ENCODE results near the gene NID1.
"Not testable (repeated sequence)": the region's sequence is repeated elsewhere in the genome, so short reads cannot be mapped to it uniquely, and the experiment has no call there.

Gene NID1

GRCh38 chr1:235931171-235931738 lies 133.6 kb downstream of the NID1 start:
- Histone ChIP-seq H4K20me1 (ENCODE audit: insufficient read depth) (no peaks in the 10 kb centered on the region), H3K9ac (no peak overlapping the region), H3K36me3 (ENCODE audit: insufficient read depth) (no peaks in the 10 kb centered on the region), H3K27me3 (ENCODE audit: insufficient read depth, low read depth) (no peaks in the 10 kb centered on the region), H3K27ac (peak overlapping the region; percentile 30; the same call in 1 of the 2 replicates), H3K4me2 (peak overlapping the region; percentile 41; the same call in 1 of the 2 replicates), H2AFZ (ENCODE audit: low read depth) (0 out of 2 replicates have a peak overlapping the region, but pooled peaks have one; percentile 25), H3K79me2 (ENCODE audit: insufficient read depth, low read depth) (no peaks in the 10 kb centered on the region), H3K4me1 (ENCODE audit: low read depth, poor library complexity, severe bottlenecking) (peaks cover 45% of the 10 kb centered on the region), H3K4me3 (IDR thresholded peaks at IDR 0.05; ENCODE audit: insufficient read depth, low read depth, low read length) (no peak overlapping the region)
- no peak for TF ChIP-seq CTCF (conservative IDR thresholded peaks at IDR 0.05; ENCODE audit: low read depth, low read length)

GRCh38 chr1:235930543-235930942 lies 134.3 kb downstream of the NID1 start:
- no peak overlapping the region for H2AFZ ChIP-seq (ENCODE audit: low read depth)
- H3K36me3 ChIP-seq (ENCODE audit: insufficient read depth), result no peaks in the 10 kb centered on the region
- H4K20me1 ChIP-seq (ENCODE audit: insufficient read depth), result no peaks in the 10 kb centered on the region
- no peak overlapping the region for H3K4me3 ChIP-seq (IDR thresholded peaks at IDR 0.05; ENCODE audit: insufficient read depth, low read depth, low read length)
- H3K4me1 ChIP-seq (ENCODE audit: low read depth, poor library complexity, severe bottlenecking), result peaks cover 45% of the 10 kb centered on the region
- peak overlapping the region; percentile 41; the same call in 1 of the 2 replicates for H3K4me2 ChIP-seq
- no peaks in the 10 kb centered on the region for H3K79me2 ChIP-seq (ENCODE audit: insufficient read depth, low read depth)
- no peak overlapping the region for H3K27ac ChIP-seq
- no peak for TF ChIP-seq CTCF (conservative IDR thresholded peaks at IDR 0.05; ENCODE audit: low read depth, low read length)
- H3K9ac ChIP-seq, result no peak overlapping the region
- no peaks in the 10 kb centered on the region for H3K27me3 ChIP-seq (ENCODE audit: insufficient read depth, low read depth)

GRCh38 chr1:235929216-235929615 lies 135.7 kb downstream of the NID1 start:
- peaks cover 50% of the 10 kb centered on the region for H3K4me1 ChIP-seq (ENCODE audit: low read depth, poor library complexity, severe bottlenecking)
- no peaks in the 10 kb centered on the region for H3K79me2 ChIP-seq (ENCODE audit: insufficient read depth, low read depth)
- no peaks in the 10 kb centered on the region for H3K27me3 ChIP-seq (ENCODE audit: insufficient read depth, low read depth)
- H2AFZ ChIP-seq (ENCODE audit: low read depth), result no peak overlapping the region
- H3K36me3 ChIP-seq (ENCODE audit: insufficient read depth), result no peaks in the 10 kb centered on the region
- no peak overlapping the region for H3K4me2 ChIP-seq
- TF ChIP-seq CTCF (conservative IDR thresholded peaks at IDR 0.05; ENCODE audit: low read depth, low read length), result no peak
- H3K9ac ChIP-seq, result no peak overlapping the region
- H3K27ac ChIP-seq, result no peak overlapping the region
- H4K20me1 ChIP-seq (ENCODE audit: insufficient read depth), result no peaks in the 10 kb centered on the region
- no peak overlapping the region for H3K4me3 ChIP-seq (IDR thresholded peaks at IDR 0.05; ENCODE audit: insufficient read depth, low read depth, low read length)

GRCh38 chr1:235928197-235928596 lies 136.7 kb downstream of the NID1 start:
- Histone ChIP-seq H3K27me3 (ENCODE audit: insufficient read depth, low read depth) (no peaks in the 10 kb centered on the region), H4K20me1 (ENCODE audit: insufficient read depth) (no peaks in the 10 kb centered on the region), H3K36me3 (ENCODE audit: insufficient read depth) (no peaks in the 10 kb centered on the region), H3K79me2 (ENCODE audit: insufficient read depth, low read depth) (no peaks in the 10 kb centered on the region), H3K4me1 (ENCODE audit: low read depth, poor library complexity, severe bottlenecking) (peaks cover 56% of the 10 kb centered on the region), H3K4me2 (no peak overlapping the region), H3K4me3 (IDR thresholded peaks at IDR 0.05; ENCODE audit: insufficient read depth, low read depth, low read length) (no peak overlapping the region), H2AFZ (ENCODE audit: low read depth) (no peak overlapping the region), H3K27ac (no peak overlapping the region), H3K9ac (no peak overlapping the region)
- TF ChIP-seq CTCF (conservative IDR thresholded peaks at IDR 0.05; ENCODE audit: low read depth, low read length), result no peak

GRCh38 chr1:235927551-235927950 lies 137.3 kb downstream of the NID1 start:
- H2AFZ ChIP-seq (ENCODE audit: low read depth); H3K27ac ChIP-seq; H3K36me3 ChIP-seq (ENCODE audit: insufficient read depth); H3K9ac ChIP-seq; H3K4me2 ChIP-seq; H3K27me3 ChIP-seq (ENCODE audit: insufficient read depth, low read depth); H3K79me2 ChIP-seq (ENCODE audit: insufficient read depth, low read depth); H3K4me3 ChIP-seq (IDR thresholded peaks at IDR 0.05; ENCODE audit: insufficient read depth, low read depth, low read length); H4K20me1 ChIP-seq (ENCODE audit: insufficient read depth): not testable (repeated sequence)
- H3K4me1 ChIP-seq (ENCODE audit: low read depth, poor library complexity, severe bottlenecking), result peaks cover 56% of the 10 kb centered on the region
